Thyroid gland (tissue), 4 donors: Measurements from ENCODE around the gene GTF3C5. TPM values are rescaled to one million over a fixed set of nuclear protein-coding genes. Genes with fewer than 3 reads are reported as not detected.

Source experiments
- DNase-seq, 2 donors: peaks; one replicate each; pipeline ENCODE4 v3.0.0-alpha.2; 2019
- H3K27ac ChIP-seq, 3 donors: fragments of 200-600 bp; sonication (generic); 1 replicate in 2 of 3; 2 replicates in 1 of 3; pipeline ENCODE4 v1.5.1; 2016 to 2019; ENCODE audit warnings: mild to moderate bottlenecking in 1 of 3, moderate library complexity in 1 of 3
- H3K27me3 ChIP-seq: fragments of 200-600 bp; sonication (generic); one replicate; pipeline ENCODE4 v1.5.1; 2019
- H3K36me3 ChIP-seq, 2 donors: fragments of 200-600 bp; sonication (generic); one replicate each; pipeline ENCODE4 v1.5.1; 2016 to 2019
- H3K4me1 ChIP-seq, 2 donors: fragments of 200-600 bp; sonication (generic); one replicate each; pipeline ENCODE4 v1.5.1; 2017 to 2019
- H3K4me3 ChIP-seq, 3 donors: fragments of 200-600 bp; sonication (generic); replicated peaks in 1 of 3; 1 replicate in 2 of 3; 2 replicates in 1 of 3; pipeline ENCODE4 v1.5.1; 2016; ENCODE audit warnings: mild to moderate bottlenecking in 1 of 3
- H3K9me3 ChIP-seq: fragments of 200-600 bp; sonication (generic); one replicate; pipeline ENCODE4 v1.5.1; 2017
- POLR2A ChIP-seq, 2 donors: fragments of 450-650 bp; IDR thresholded peaks; one replicate each; pipeline ENCODE4 v1.6.1; 2017; ENCODE audit warnings: antibody characterized with exemption in 2 of 2, mild to moderate bottlenecking in 2 of 2, moderate library complexity in 1 of 2
- WGBS, 2 donors: methylation state at CpG; one replicate each; pipeline ENCODE4 v1.1.5; 2017; 5-methylcytosine and 5-hydroxymethylcytosine counted together
- intact Hi-C: fragments of 100-400 bp; cut with DNase I; formaldehyde crosslinking; loops from one replicate; pipeline ENCODE4 v1.15.1; 2023
- total RNA-seq, 4 donors: library from RNA; depleted of rRNA; stranded (reverse); fragments of >200 nt; gene quantifications; one replicate each; pipeline ENCODE4 v1.2.3, GENCODE V29; 2016
- TF ChIP-seq, protein P1 (sequence below), 6 experiments: fragments of 200-600 bp in 3 of 6; fragments of 450-650 bp in 3 of 6; sonication (generic) in 3 of 6; IDR thresholded peaks; one replicate each; pipeline ENCODE4 v1.5.1; 2016 to 2019; ENCODE audit warnings: antibody characterized with exemption in 6 of 6, mild to moderate bottlenecking in 2 of 6, inconsistent platforms in 1 of 6, moderate library complexity in 1 of 6

Gene GTF3C5
- total RNA-seq, 4 donors from 2014 or later = 49.3 to 69.0 (median 56.8) TPM

- no peak for TF ChIP-seq POLR2A (IDR thresholded peaks at IDR 0.05)
- TF ChIP-seq, protein P1, sequence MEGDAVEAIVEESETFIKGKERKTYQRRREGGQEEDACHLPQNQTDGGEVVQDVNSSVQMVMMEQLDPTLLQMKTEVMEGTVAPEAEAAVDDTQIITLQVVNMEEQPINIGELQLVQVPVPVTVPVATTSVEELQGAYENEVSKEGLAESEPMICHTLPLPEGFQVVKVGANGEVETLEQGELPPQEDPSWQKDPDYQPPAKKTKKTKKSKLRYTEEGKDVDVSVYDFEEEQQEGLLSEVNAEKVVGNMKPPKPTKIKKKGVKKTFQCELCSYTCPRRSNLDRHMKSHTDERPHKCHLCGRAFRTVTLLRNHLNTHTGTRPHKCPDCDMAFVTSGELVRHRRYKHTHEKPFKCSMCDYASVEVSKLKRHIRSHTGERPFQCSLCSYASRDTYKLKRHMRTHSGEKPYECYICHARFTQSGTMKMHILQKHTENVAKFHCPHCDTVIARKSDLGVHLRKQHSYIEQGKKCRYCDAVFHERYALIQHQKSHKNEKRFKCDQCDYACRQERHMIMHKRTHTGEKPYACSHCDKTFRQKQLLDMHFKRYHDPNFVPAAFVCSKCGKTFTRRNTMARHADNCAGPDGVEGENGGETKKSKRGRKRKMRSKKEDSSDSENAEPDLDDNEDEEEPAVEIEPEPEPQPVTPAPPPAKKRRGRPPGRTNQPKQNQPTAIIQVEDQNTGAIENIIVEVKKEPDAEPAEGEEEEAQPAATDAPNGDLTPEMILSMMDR (IDR thresholded peaks at IDR 0.05) = no peak
- H3K9me3 ChIP-seq = no peaks in the 10 kb centered on the region
- H3K27me3 ChIP-seq = no peaks in the 10 kb centered on the region
- H3K27ac ChIP-seq = no peak overlapping the region
- no peaks in the 10 kb centered on the region for H3K4me1 ChIP-seq
- H3K4me3 ChIP-seq = no peak overlapping the region
- no peak for DNase-seq
- peaks cover 48 to 56% of the 10 kb centered on the region in 2 donors for H3K36me3 ChIP-seq
- WGBS, 2 donors = 92% methylated on average over 19 to 21 of the region's 24 CpGs
- intact Hi-C loops = no loop called here
These were observed 23.5 kb downstream of the GTF3C5 start for GRCh38 chr9:133054194-133054890.

- no peaks in the 10 kb centered on the region for H3K9me3 ChIP-seq
- no peaks in the 10 kb centered on the region for H3K4me1 ChIP-seq
- H3K4me3 ChIP-seq = no peak overlapping the region
- no peaks in the 10 kb centered on the region for H3K27me3 ChIP-seq
- TF ChIP-seq, protein P1 (IDR thresholded peaks at IDR 0.05) = no peak
- TF ChIP-seq POLR2A (IDR thresholded peaks at IDR 0.05) = no peak
- no peak for DNase-seq
- H3K36me3 ChIP-seq = peaks cover 48 to 56% of the 10 kb centered on the region in 2 donors
- WGBS, 2 donors = 81 to 91% methylated on average over 7 to 15 of the region's 16 CpGs
- intact Hi-C loops = no loop called here
- no peak overlapping the region for H3K27ac ChIP-seq
These were observed 24.2 kb downstream of the GTF3C5 start for GRCh38 chr9:133054966-133055365.

DNA sequence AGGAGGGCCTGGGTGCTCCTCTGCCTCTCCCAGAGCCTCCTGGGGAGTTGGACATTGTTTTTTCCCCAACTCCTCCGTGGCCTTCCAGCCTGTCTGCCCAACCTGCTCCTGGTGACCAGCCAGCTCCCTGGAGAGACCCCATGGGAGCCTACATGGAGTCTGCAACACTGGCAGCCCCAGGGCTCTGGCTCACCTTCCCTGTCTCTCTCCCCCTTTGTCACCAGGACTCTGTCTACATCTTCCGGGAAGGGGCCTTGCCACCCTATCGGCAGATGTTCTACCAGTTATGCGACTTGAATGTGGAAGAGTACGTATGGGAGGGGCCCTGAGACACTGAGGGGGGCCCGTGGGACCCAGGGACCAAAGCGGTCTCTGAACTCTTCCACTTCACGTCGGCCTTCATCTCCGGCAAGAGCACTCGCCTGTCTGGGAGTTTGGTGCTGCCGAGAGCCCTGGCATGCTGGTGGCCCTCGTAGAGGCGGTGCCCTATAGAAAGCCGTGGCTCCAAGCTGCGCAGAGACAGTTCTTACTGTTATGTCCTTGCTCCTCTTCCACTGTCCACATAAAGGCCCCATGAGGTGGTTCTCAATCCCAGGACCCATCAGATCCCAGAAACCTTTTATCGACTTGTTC, 25.1 kb downstream of the GTF3C5 start:
- H3K4me3 ChIP-seq = no peak overlapping the region
- 95% methylated on average over 13 to 17 of the region's 17 CpGs for WGBS, 2 donors
- TF ChIP-seq, protein P1 (IDR thresholded peaks at IDR 0.05) = no peak
- TF ChIP-seq POLR2A (IDR thresholded peaks at IDR 0.05) = no peak
- H3K27ac ChIP-seq = no peak overlapping the region
- H3K27me3 ChIP-seq = no peaks in the 10 kb centered on the region
- no peaks in the 10 kb centered on the region for H3K4me1 ChIP-seq
- H3K36me3 ChIP-seq = peaks cover 47 to 48% of the 10 kb centered on the region in 2 donors
- no peaks in the 10 kb centered on the region for H3K9me3 ChIP-seq
- DNase-seq = no peak
- intact Hi-C loops = no loop called here

DNA sequence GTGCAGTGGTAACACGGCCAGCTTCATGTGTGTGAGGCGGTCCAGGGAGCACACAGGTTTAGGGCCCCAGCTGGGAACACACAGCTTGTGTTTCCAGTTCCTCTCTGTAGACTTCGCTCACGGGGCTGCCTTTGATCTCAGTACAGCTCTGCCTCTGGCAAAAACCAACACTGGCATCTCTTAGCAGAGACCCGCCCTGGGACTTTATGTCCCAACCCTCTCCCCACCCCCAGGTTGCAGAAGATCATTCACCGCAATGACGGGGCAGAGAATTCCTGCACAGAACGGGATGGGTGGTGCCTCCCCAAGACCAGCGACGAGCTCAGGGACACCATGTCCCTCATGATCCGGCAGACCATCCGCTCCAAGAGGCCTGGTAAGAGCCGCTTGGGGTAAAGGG, 25.7 kb downstream of the GTF3C5 start:
- intact Hi-C loops = no loop called here
- Histone ChIP-seq H3K4me1 (no peaks in the 10 kb centered on the region), H3K9me3 (no peaks in the 10 kb centered on the region), H3K27me3 (no peaks in the 10 kb centered on the region), H3K36me3 (peaks cover 41 to 42% of the 10 kb centered on the region in 2 donors), H3K27ac (no peak overlapping the region), H3K4me3 (no peak overlapping the region)
- 93 to 96% methylated on average over 11 to 13 of the region's 13 CpGs for WGBS, 2 donors
- no peak for DNase-seq
- TF ChIP-seq, protein P1 (IDR thresholded peaks at IDR 0.05) = no peak
- no peak for TF ChIP-seq POLR2A (IDR thresholded peaks at IDR 0.05)

DNA sequence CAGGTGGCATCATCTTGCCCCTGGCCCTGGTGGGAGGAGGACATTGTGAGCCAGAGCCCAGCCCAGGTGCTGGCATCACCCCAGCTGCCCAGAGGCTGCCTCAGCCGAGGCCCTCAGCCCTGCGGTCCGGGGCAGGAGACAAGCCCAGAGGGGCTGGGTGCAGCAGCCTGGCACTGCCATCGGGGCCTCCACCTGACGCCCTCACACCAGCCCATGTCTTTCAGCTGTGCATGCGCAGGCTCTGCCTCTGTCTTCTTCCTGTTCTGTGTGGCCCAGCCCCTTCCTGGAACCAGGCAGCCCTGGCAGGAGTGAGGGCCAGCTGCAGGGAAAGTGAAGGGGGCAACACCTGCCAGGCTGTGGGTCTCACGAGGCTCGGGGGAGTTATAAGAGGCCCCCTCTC, 26.2 kb downstream of the GTF3C5 start:
- no peaks in the 10 kb centered on the region for H3K4me1 ChIP-seq
- peaks cover 37 to 39% of the 10 kb centered on the region in 2 donors for H3K36me3 ChIP-seq
- TF ChIP-seq POLR2A (IDR thresholded peaks at IDR 0.05) = no peak
- TF ChIP-seq, protein P1 (IDR thresholded peaks at IDR 0.05) = no peak
- no peak overlapping the region for H3K27ac ChIP-seq
- no peaks in the 10 kb centered on the region for H3K9me3 ChIP-seq
- WGBS, 2 donors = 88 to 89% methylated on average over 3 to 6 of the region's 8 CpGs
- no peaks in the 10 kb centered on the region for H3K27me3 ChIP-seq
- no peak overlapping the region for H3K4me3 ChIP-seq
- DNase-seq = no peak
- intact Hi-C loops = no loop called here
